SU-DHL-6 (cell line): ENCODE measurements around the gene RPL7A.

Experiments
- H2AFZ ChIP-seq: fragments of 200-600 bp; sonication (generic); 2 replicates; pipeline ENCODE4 v1.6.1; 2014; ENCODE audit warnings: low read depth, mild to moderate bottlenecking, moderate library complexity, mixed read lengths, antibody characterized with exemption, low read length; ENCODE audit not compliant: severe bottlenecking
- H3F3A ChIP-seq: fragments of 200-600 bp; shearing (Covaris generic); 2 replicates; pipeline ENCODE4 v1.6.0; 2016; ENCODE audit warnings: antibody characterized with exemption, mild to moderate bottlenecking; ENCODE audit not compliant: insufficient read depth
- H3K27ac ChIP-seq: fragments of 200-600 bp; sonication (generic); 2 replicates; pipeline ENCODE4 v1.5.1; 2016; ENCODE audit warnings: low read depth, mild to moderate bottlenecking, low read length, moderate library complexity, mixed read lengths
- H3K27me3 ChIP-seq: fragments of 200-600 bp; sonication (generic), shearing (Covaris generic); 2 replicates; pipeline ENCODE4 v1.6.0; 2014; ENCODE audit warnings: mild to moderate bottlenecking, low read length
- H3K36me3 ChIP-seq: fragments of 200-600 bp; sonication (generic); 2 replicates; pipeline ENCODE4 v1.6.1; 2014; ENCODE audit warnings: mild to moderate bottlenecking, low read length, mixed read lengths
- H3K4me2 ChIP-seq: fragments of 300-600, 200-600 bp; shearing (Covaris generic), sonication (generic); 2 replicates; pipeline ENCODE4 v1.6.0; 2014; ENCODE audit warnings: low read length, low read depth, mild to moderate bottlenecking; ENCODE audit not compliant: poor library complexity, severe bottlenecking
- H3K4me3 ChIP-seq: fragments of 200-600 bp; sonication (generic); 2 replicates; pipeline ENCODE4 v1.5.1; 2014; ENCODE audit warnings: antibody characterized with exemption, low read length, mild to moderate bottlenecking, mixed read lengths; ENCODE audit not compliant: insufficient read depth, poor library complexity, severe bottlenecking
- H3K79me2 ChIP-seq: fragments of 200-600 bp; sonication (generic); 2 replicates; pipeline ENCODE4 v1.6.1; 2014; ENCODE audit warnings: mild to moderate bottlenecking, low read length, moderate library complexity; ENCODE audit not compliant: insufficient read depth
- H3K9ac ChIP-seq: fragments of 200-600 bp; sonication (generic); 2 replicates; pipeline ENCODE4 v1.7.0; 2014; ENCODE audit warnings: mild to moderate bottlenecking, low read length
- H3K9me2 ChIP-seq: fragments of 200-600 bp; sonication (generic); replicated peaks from 2 replicates; pipeline ENCODE4 v1.6.1; 2014; ENCODE audit warnings: low read length; ENCODE audit not compliant: insufficient read depth
- H3K9me3 ChIP-seq: fragments of 200-600 bp; sonication (generic); 2 replicates; pipeline ENCODE4 v1.6.1; 2014; ENCODE audit warnings: low read length, mixed read lengths; ENCODE audit not compliant: insufficient read depth
- H4K20me1 ChIP-seq: fragments of 200-600 bp; sonication (generic); 2 replicates; pipeline ENCODE4 v1.6.1; 2014; ENCODE audit warnings: low read depth, mild to moderate bottlenecking, antibody characterized with exemption, low read length, moderate library complexity, mixed read lengths
- EZH2phosphoT487 ChIP-seq: fragments of 200-600 bp; sonication (generic), shearing (Covaris generic); conservative IDR thresholded peaks from 2 replicates; pipeline ENCODE4 v1.6.1; 2018; ENCODE audit warnings: mild to moderate bottlenecking, antibody characterized with exemption, low read length, moderate library complexity, mixed read lengths
- TF ChIP-seq, protein P1 (sequence below): fragments of 200-600 bp; sonication (generic); IDR thresholded peaks from one replicate; pipeline ENCODE4 v1.5.1; 2017; ENCODE audit warnings: antibody characterized with exemption, mild to moderate bottlenecking, low read length, moderate library complexity; ENCODE audit not compliant: insufficient read depth, poor library complexity, severe bottlenecking

The RPL7A gene

DNA sequence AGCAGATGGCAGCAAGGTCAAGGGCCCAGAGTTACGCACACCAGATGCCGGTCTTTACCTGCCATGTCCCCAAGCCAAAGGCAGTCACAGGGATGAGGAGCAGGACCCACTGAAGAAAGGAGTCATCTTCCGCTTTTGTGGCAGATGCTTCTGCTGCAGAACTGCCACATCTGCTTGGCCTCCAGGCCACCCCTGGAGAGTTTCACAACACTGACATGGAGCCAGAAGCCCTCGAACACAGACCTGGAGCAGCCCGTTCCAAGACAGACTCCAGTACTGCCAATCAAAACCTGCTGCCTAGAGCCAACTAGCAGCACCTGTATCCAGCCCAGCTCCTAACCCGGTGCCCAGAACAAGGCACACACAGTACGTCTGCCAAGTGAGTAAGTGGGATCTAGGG lies 6.7 kb downstream of the RPL7A start:
- Histone ChIP-seq H4K20me1 (no peaks in the 10 kb centered on the region; the same call in 1 of the 2 replicates), H3K9ac (no peak overlapping the region), H3K36me3 (peaks cover 22% of the 10 kb centered on the region), H3K4me2 (peak overlapping the region; percentile 57), H3K27ac (no peak overlapping the region), H3K9me2 (no peaks in the 10 kb centered on the region), H3K79me2 (peaks cover 13% of the 10 kb centered on the region; the same call in 1 of the 2 replicates), H3K4me3 (no peak overlapping the region), H2AFZ (no peak overlapping the region), H3K27me3 (no peaks in the 10 kb centered on the region), H3F3A (peaks cover 50% of the 10 kb centered on the region), H3K9me3 (no peaks in the 10 kb centered on the region)
- TF ChIP-seq EZH2phosphoT487: no peak

DNA sequence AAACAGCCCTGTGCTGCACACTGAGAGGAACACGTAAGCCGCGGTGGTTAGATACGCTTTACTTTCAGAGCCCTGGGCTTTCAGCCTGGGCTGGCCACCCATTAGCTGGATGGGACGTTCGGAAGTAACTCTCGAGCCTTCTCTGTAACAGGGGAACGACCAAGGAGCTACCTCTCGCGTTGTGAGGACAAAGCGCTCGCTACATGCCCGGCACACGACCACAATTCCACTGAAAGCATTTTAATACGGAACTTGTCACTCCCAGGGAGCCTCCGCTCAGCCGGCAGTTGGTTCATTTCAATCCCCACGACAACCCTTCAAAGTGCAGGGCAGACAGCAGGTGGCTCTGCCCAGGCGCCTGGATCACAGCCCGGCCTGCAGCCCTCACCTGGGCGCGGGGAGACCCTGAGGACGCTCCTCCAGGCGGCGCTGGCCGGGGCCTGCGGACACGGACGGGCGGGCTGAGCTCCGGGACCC lies 7.9 kb downstream of the RPL7A start:
- no peaks in the 10 kb centered on the region for H3K9me2 ChIP-seq
- peak overlapping the region; percentile 85 for H3K9ac ChIP-seq
- H4K20me1 ChIP-seq: no peaks in the 10 kb centered on the region
- no peak for TF ChIP-seq EZH2phosphoT487
- TF ChIP-seq, protein P1, sequence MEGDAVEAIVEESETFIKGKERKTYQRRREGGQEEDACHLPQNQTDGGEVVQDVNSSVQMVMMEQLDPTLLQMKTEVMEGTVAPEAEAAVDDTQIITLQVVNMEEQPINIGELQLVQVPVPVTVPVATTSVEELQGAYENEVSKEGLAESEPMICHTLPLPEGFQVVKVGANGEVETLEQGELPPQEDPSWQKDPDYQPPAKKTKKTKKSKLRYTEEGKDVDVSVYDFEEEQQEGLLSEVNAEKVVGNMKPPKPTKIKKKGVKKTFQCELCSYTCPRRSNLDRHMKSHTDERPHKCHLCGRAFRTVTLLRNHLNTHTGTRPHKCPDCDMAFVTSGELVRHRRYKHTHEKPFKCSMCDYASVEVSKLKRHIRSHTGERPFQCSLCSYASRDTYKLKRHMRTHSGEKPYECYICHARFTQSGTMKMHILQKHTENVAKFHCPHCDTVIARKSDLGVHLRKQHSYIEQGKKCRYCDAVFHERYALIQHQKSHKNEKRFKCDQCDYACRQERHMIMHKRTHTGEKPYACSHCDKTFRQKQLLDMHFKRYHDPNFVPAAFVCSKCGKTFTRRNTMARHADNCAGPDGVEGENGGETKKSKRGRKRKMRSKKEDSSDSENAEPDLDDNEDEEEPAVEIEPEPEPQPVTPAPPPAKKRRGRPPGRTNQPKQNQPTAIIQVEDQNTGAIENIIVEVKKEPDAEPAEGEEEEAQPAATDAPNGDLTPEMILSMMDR: no peak
- peak overlapping the region; percentile 80 for H3K4me3 ChIP-seq
- peak overlapping the region; percentile 57 for H3K4me2 ChIP-seq
- no peaks in the 10 kb centered on the region for H3K27me3 ChIP-seq
- H3F3A ChIP-seq: peaks cover 40% of the 10 kb centered on the region
- peaks cover 8% of the 10 kb centered on the region; the same call in 1 of the 2 replicates for H3K79me2 ChIP-seq
- H3K36me3 ChIP-seq: peaks cover 10% of the 10 kb centered on the region
- H3K27ac ChIP-seq: peak overlapping the region; percentile 13
- no peak overlapping the region for H2AFZ ChIP-seq
- no peaks in the 10 kb centered on the region for H3K9me3 ChIP-seq

DNA sequence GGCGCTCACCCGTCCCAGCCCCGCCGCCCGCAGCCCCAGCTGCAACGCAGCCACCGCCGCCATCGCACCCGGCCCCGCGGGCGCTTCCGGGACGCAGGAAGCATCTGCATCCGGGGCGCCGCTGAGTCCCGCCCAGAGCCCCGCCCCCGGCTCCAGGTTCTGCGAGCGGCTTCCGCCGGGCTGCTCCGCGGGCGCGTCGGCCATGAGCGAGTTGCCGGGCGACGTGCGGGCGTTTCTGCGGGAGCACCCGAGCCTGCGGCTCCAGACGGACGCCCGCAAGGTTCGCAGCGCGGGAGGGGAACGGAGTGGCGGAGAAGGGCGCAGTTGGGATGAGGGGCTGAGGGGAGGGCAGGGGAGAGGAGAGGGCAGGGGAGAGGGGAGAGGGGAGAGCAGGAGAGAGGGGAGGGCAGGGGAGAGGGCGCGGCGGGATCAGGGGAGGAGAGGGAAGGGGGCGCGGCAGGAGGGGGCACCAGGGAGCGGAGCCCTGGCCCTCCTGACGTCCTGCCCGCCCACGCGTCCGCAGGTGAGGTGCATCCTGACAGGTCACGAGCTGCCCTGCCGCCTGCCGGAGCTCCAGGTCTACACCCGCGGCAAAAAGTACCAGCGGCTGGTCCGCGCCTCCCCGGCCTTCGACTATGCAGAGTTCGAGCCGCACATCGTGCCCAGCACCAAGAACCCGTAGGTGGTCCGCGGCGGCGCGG lies 8.5 kb downstream of the RPL7A start, which contains the start of the genes SURF1 and SURF2:
Gene SURF1 (minus strand): TSS at position 97 of the 701 bp plus-strand sequence. CDS start 34 bp downstream, at position 63.
Gene SURF2 (plus strand): TSS at position 160 of the 701 bp plus-strand sequence. CDS start 43 bp downstream, at position 203.
- Histone ChIP-seq H3K9me3 (no peaks in the 10 kb centered on the region), H3K27me3 (no peaks in the 10 kb centered on the region), H3K36me3 (peaks cover 5% of the 10 kb centered on the region), H2AFZ (peak within 1 kb of the TSS; percentile 65), H3F3A (peaks cover 38% of the 10 kb centered on the region), H3K9ac (peak within 1 kb of the TSS; percentile 85), H4K20me1 (no peaks in the 10 kb centered on the region), H3K4me2 (peak within 1 kb of the TSS; percentile 86), H3K79me2 (peaks cover 8% of the 10 kb centered on the region; the same call in 1 of the 2 replicates), H3K9me2 (no peaks in the 10 kb centered on the region), H3K27ac (peak within 1 kb of the TSS; percentile 13), H3K4me3 (peak within 1 kb of the TSS; percentile 80)
- no peak for TF ChIP-seq EZH2phosphoT487
- TF ChIP-seq, protein P1: no peak

DNA sequence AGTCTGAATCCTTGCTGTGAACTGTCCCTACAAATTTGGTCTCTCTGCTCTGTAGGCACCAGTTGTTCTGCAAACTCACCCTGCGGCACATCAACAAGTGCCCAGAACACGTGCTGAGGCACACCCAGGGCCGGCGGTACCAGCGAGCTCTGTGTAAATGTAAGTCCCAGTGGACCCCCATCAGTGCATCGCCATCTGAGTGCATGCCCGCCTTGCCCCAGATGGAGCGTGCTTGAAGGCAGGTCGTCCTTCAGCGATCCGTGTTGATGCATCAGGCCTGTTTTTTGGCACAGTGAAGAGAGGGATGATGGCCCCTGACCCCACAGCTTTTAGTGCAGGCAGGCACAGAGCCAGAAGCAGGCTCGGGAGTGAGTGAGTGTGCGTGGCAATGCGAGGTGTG lies 9.6 kb downstream of the RPL7A start:
- Histone ChIP-seq H3K9me3 (no peaks in the 10 kb centered on the region), H3K4me2 (peak overlapping the region; percentile 86), H3K79me2 (peaks cover 8% of the 10 kb centered on the region; the same call in 1 of the 2 replicates), H2AFZ (no peak overlapping the region), H3K36me3 (no peaks in the 10 kb centered on the region; the same call in 1 of the 2 replicates), H3K9ac (peak overlapping the region; percentile 85), H3K27me3 (no peaks in the 10 kb centered on the region), H4K20me1 (no peaks in the 10 kb centered on the region), H3F3A (peaks cover 27% of the 10 kb centered on the region), H3K9me2 (no peaks in the 10 kb centered on the region), H3K27ac (no peak overlapping the region), H3K4me3 (peak overlapping the region; percentile 80)
- no peak for TF ChIP-seq EZH2phosphoT487
- TF ChIP-seq, protein P1: no peak
